B cell (primary cell): ENCODE measurements around the gene RMDN3.

Experiments used
- CTCF ChIP-seq: fragments of 200-600 bp; IDR thresholded peaks from one replicate; pipeline ENCODE4 v1.8.0; 2022; ENCODE audit warnings: antibody characterized with exemption, mild to moderate bottlenecking
- EZH2 ChIP-seq: IDR thresholded peaks from 2 replicates; pipeline ENCODE4 v1.6.1; 2012; ENCODE audit warnings: borderline replicate concordance, low read depth, mild to moderate bottlenecking, moderate library complexity, low read length; ENCODE audit not compliant: insufficient read depth, poor library complexity, severe bottlenecking

GRCh38 chr15:40716165-40716564, 38.9 kb downstream of the RMDN3 start:
- TF ChIP-seq CTCF (no peak), EZH2 (no peak)
